ENCODE results near the gene CASK. TPM values are rescaled to one million over a fixed set of nuclear protein-coding genes. Genes with fewer than 3 reads are reported as not detected.

The CASK gene
- polyA plus RNA-seq, 1 donor from 2014 or later: 58.3 TPM

- Histone ChIP-seq H4K20me1 (ENCODE audit: insufficient read depth) (no peaks in the 10 kb centered on the region), H2AFZ (ENCODE audit: low read depth, low read length) (no peak overlapping the region)
- TF ChIP-seq TAF1 (IDR thresholded peaks at IDR 0.05; ENCODE audit: low read depth) (no peak), RAD21 (conservative IDR thresholded peaks at IDR 0.05) (no peak), EZH2 (IDR thresholded peaks at IDR 0.05; ENCODE audit: borderline replicate concordance, insufficient read depth, low read length, poor library complexity, severe bottlenecking) (no peak), REST (IDR thresholded peaks at IDR 0.05; ENCODE audit: borderline replicate concordance) (no peak), EP300 (conservative IDR thresholded peaks at IDR 0.05; ENCODE audit: poor library complexity, severe bottlenecking) (no peak), SMC3 (conservative IDR thresholded peaks at IDR 0.05; ENCODE audit: poor library complexity) (no peak), MXI1 (conservative IDR thresholded peaks at IDR 0.05; ENCODE audit: poor library complexity, severe bottlenecking) (no peak), CTCF (IDR thresholded peaks at IDR 0.05; ENCODE audit: poor library complexity, severe bottlenecking) (no peak), POLR2AphosphoS5 (IDR thresholded peaks at IDR 0.05) (no peak)
Observed at GRCh38 chrX:41686788-41687187, 236.6 kb downstream of the CASK start.

GRCh38 chrX:41684940-41685339 is 238.4 kb downstream of the CASK start:
- TF ChIP-seq CTCF (IDR thresholded peaks at IDR 0.05; ENCODE audit: poor library complexity, severe bottlenecking) (no peak), EZH2 (IDR thresholded peaks at IDR 0.05; ENCODE audit: borderline replicate concordance, insufficient read depth, low read length, poor library complexity, severe bottlenecking) (no peak), TAF1 (IDR thresholded peaks at IDR 0.05; ENCODE audit: low read depth) (no peak), SMC3 (conservative IDR thresholded peaks at IDR 0.05; ENCODE audit: poor library complexity) (no peak), POLR2AphosphoS5 (IDR thresholded peaks at IDR 0.05) (no peak), EP300 (conservative IDR thresholded peaks at IDR 0.05; ENCODE audit: poor library complexity, severe bottlenecking) (no peak), MXI1 (conservative IDR thresholded peaks at IDR 0.05; ENCODE audit: poor library complexity, severe bottlenecking) (no peak), RAD21 (conservative IDR thresholded peaks at IDR 0.05) (no peak)
- Histone ChIP-seq H3K36me3 (ENCODE audit: insufficient read depth, low read length) (no peaks in the 10 kb centered on the region), H3K9me3 (ENCODE audit: low read length) (no peaks in the 10 kb centered on the region), H3K4me3 (ENCODE audit: low read length) (no peak overlapping the region), H3K27ac (ENCODE audit: low read length) (no peak overlapping the region), H4K20me1 (ENCODE audit: insufficient read depth) (no peaks in the 10 kb centered on the region), H3K27me3 (ENCODE audit: insufficient read depth, low read depth, low read length) (no peaks in the 10 kb centered on the region), H2AFZ (ENCODE audit: low read depth, low read length) (no peak overlapping the region), H3F3A (ENCODE audit: insufficient read depth, low read length, poor library complexity, severe bottlenecking) (no peaks in the 10 kb centered on the region), H3K9ac (ENCODE audit: low read length) (no peak overlapping the region), H3K4me2 (ENCODE audit: low read length) (no peak overlapping the region), H3K79me2 (replicated peaks; ENCODE audit: insufficient read depth, low read length) (no peaks in the 10 kb centered on the region), H3K9me2 (ENCODE audit: insufficient read depth, low read length) (no peaks in the 10 kb centered on the region)

More at GRCh38 chrX:41686788-41687187, 236.6 kb downstream of the CASK start:
- Histone ChIP-seq H3K9me2 (ENCODE audit: insufficient read depth, low read length) (no peaks in the 10 kb centered on the region), H3K27ac (ENCODE audit: low read length) (no peak overlapping the region), H3K9me3 (ENCODE audit: low read length) (no peaks in the 10 kb centered on the region), H3F3A (ENCODE audit: insufficient read depth, low read length, poor library complexity, severe bottlenecking) (no peaks in the 10 kb centered on the region), H3K36me3 (ENCODE audit: insufficient read depth, low read length) (no peaks in the 10 kb centered on the region), H3K4me2 (ENCODE audit: low read length) (no peak overlapping the region), H3K9ac (ENCODE audit: low read length) (no peak overlapping the region), H3K4me3 (ENCODE audit: low read length) (no peak overlapping the region), H3K79me2 (replicated peaks; ENCODE audit: insufficient read depth, low read length) (no peaks in the 10 kb centered on the region), H3K27me3 (ENCODE audit: insufficient read depth, low read depth, low read length) (no peaks in the 10 kb centered on the region)
